ENCODE results near the gene UQCC3. TPM values are rescaled to one million over a fixed set of nuclear protein-coding genes. Genes with fewer than 3 reads are reported as not detected.

The UQCC3 gene
- total RNA-seq, 6 experiments from 2014 or later, result 4.0 to 6.3 (median 5.3) TPM

DNA sequence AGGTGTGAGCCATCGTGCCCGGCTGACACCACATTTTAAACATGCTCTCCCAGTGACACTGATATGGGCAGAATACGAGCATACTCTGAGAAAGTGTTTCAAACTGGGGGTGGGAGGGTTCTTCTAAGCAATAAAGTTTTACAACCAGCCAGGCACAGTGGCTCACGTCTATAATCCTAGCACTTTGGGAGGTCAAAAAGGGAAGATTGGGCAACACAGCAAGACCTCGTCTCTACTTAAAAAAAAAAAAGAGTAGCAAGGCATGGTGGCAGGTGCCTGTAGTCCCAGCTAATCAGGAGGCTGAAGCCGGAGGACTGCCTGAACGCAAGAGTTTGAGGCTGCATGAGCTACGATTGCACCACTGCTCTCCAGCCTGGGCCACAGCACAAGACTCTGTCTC is 27.3 kb upstream of the UQCC3 start:
- ATAC-seq (no peak), DNase-seq (no peak)
- Histone ChIP-seq H3K9me3 (no peaks in the 10 kb centered on the region), H3K4me1 (peaks cover 0 to 17% (median 8%) of the 10 kb centered on the region in 4 donors), H3K27me3 (no peaks in the 10 kb centered on the region), H3K36me3 (peaks cover 0 to 20% (median 6%) of the 10 kb centered on the region in 4 donors), H3K4me3 (no peak overlapping the region), H3K27ac (no peak overlapping the region)
- WGBS (ENCODE audit: insufficient coverage, low coverage, low lambda C conversion rate, missing lambda C conversion rate), result 67% methylated on average over 8 of the region's 8 CpGs
- intact Hi-C loops (cut with DNase I), result no loop called here
- TF ChIP-seq, protein P1, sequence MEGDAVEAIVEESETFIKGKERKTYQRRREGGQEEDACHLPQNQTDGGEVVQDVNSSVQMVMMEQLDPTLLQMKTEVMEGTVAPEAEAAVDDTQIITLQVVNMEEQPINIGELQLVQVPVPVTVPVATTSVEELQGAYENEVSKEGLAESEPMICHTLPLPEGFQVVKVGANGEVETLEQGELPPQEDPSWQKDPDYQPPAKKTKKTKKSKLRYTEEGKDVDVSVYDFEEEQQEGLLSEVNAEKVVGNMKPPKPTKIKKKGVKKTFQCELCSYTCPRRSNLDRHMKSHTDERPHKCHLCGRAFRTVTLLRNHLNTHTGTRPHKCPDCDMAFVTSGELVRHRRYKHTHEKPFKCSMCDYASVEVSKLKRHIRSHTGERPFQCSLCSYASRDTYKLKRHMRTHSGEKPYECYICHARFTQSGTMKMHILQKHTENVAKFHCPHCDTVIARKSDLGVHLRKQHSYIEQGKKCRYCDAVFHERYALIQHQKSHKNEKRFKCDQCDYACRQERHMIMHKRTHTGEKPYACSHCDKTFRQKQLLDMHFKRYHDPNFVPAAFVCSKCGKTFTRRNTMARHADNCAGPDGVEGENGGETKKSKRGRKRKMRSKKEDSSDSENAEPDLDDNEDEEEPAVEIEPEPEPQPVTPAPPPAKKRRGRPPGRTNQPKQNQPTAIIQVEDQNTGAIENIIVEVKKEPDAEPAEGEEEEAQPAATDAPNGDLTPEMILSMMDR (IDR thresholded peaks at IDR 0.05), result no peak
- TF ChIP-seq POLR2A (IDR thresholded peaks at IDR 0.05), result no peak

- peak overlapping the region; percentile 83 to 99 (median 98) for H3K4me3 ChIP-seq
- intact Hi-C loops (cut with DNase I), result no loop called here
- no peaks in the 10 kb centered on the region for H3K27me3 ChIP-seq
- 0% methylated on average over 4 of the region's 11 CpGs for WGBS (ENCODE audit: insufficient coverage, low coverage, low lambda C conversion rate, missing lambda C conversion rate)
- H3K4me1 ChIP-seq, result peaks cover 0 to 17% (median 8%) of the 10 kb centered on the region in 4 donors
- peaks cover 0 to 26% (median 11%) of the 10 kb centered on the region in 4 donors for H3K36me3 ChIP-seq
- no peaks in the 10 kb centered on the region for H3K9me3 ChIP-seq
- no peak for DNase-seq
- H3K27ac ChIP-seq, result peak overlapping the region; percentile 85 to 92 (median 89)
- TF ChIP-seq, protein P1 (IDR thresholded peaks at IDR 0.05), result no peak
- no peak for TF ChIP-seq POLR2A (IDR thresholded peaks at IDR 0.05)
- no peak for ATAC-seq
Observed at GRCh38 chr11:62645671-62645945, 25.9 kb upstream of the UQCC3 start.

DNA sequence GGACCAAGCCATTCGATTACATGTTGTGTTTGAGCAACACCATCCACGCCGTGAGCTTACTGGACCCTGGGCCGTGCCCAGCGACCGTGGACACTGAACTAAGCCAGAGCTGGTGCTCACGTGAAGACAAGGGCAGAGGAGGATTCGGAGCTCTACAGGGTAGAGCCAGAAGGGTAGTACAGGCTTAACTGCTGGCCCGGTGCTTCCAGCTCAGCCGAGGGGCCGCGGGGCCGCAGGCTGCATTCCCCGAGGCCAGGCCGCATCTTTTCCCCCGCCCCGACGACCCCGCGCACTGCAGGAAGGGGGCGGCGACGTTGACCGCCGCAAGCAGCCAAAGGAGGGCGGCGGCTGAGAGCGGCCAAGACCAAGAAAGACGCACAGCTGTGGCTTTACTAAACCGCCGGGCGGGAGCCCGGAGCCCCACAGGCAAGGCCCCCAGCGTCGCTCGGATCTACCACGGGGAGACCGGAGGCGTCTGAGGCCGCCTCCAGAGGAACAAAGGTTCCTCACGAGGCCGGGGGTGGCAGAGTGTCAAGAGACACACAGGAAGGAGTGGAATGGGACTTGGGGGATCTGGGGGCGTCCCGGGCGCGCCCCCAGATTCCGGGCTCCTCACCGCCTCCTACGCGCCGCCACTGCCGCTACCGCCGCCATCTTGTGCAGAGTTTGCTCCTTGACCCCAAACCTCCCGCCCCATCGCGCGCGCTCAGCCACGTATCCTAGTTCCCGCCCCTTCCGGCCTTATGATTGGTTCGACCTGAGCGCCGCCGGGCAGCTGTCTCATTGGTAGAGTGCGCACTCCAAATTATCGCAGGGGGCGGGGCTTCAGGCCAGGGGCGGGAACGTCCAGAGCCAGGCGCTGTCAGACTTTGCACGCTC is 25.3 kb upstream of the UQCC3 start, which contains the start of gene GANAB:
GANAB (minus strand) TSS at position 668 of the 879 bp plus-strand sequence; CDS start at position 654, 14 bp downstream.
- Histone ChIP-seq H3K27ac (peak within 1 kb of the TSS; percentile 85 to 92 (median 89)), H3K4me1 (peaks cover 0 to 17% (median 8%) of the 10 kb centered on the region in 4 donors), H3K27me3 (no peaks in the 10 kb centered on the region), H3K4me3 (peak within 1 kb of the TSS; percentile 83 to 99 (median 98)), H3K36me3 (peaks cover 0 to 26% (median 11%) of the 10 kb centered on the region in 4 donors), H3K9me3 (no peaks in the 10 kb centered on the region)
- ATAC-seq (peak; percentile 95 to 98 (median 97)), DNase-seq (peak; percentile 99 to 100 (median 99))
- 0% methylated on average over 24 of the region's 73 CpGs for WGBS (ENCODE audit: insufficient coverage, low coverage, low lambda C conversion rate, missing lambda C conversion rate)
- intact Hi-C loops (cut with DNase I), result no loop called here
- TF ChIP-seq, protein P1 (IDR thresholded peaks at IDR 0.05), result no peak
- peak; percentile 90 for TF ChIP-seq POLR2A (IDR thresholded peaks at IDR 0.05)

DNA sequence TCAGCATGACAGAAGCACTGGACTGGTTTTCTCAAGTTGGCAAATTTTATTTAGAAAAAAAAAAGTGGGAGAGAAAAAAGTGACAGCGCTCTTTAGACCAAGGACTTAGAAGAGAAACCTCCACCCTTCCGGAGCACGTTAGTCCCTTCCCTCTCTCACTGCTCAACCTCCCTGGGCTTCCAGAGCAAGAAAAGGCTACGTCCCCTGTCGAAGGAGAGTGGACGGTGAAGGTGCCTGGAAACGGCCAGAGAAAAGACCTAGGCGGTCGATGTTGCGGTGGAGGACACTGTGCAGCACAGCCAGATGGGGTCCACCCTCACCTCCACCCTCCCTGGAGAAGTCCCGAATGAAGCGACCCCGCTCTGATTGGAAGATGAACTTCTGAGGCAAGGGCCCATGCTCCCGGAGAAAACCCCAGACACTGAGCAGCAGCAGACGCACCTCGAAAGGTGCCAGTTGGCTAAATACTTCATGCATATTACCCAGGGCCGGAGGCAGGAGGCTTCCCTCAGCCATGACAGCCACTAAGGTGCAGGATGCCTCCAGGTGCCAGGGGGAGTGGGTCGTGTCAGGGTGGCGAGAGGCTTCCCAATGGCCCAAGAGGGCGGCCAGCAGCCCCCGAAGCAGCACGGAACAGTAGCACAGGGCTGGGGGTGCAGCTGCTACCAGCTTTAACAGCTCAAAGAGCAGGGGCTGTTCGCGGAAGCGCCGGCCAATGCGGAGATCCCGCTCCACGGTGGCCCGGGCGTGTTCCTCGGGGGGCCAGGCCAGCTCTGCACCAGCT is 24.5 kb upstream of the UQCC3 start:
- peak overlapping the region in 2 of 3 donors; percentile 20 to 55 for H3K27ac ChIP-seq
- TF ChIP-seq, protein P1 (IDR thresholded peaks at IDR 0.05), result no peak
- no peak for TF ChIP-seq POLR2A (IDR thresholded peaks at IDR 0.05)
- peak in 1 of 3 donors; percentile 52 for DNase-seq
- intact Hi-C loops (cut with DNase I), result no loop called here
- peak overlapping the region in 2 of 3 donors; percentile 21 to 98 for H3K4me3 ChIP-seq
- peaks cover 0 to 22% (median 8%) of the 10 kb centered on the region in 4 donors for H3K4me1 ChIP-seq
- WGBS (ENCODE audit: insufficient coverage, low coverage, low lambda C conversion rate, missing lambda C conversion rate), result 25% methylated on average over 11 of the region's 32 CpGs
- no peaks in the 10 kb centered on the region for H3K9me3 ChIP-seq
- no peaks in the 10 kb centered on the region for H3K27me3 ChIP-seq
- ATAC-seq, result peak in 1 of 4 donors; percentile 6
- peaks cover 0 to 26% (median 11%) of the 10 kb centered on the region in 4 donors for H3K36me3 ChIP-seq
